GM18508 (cell line): ENCODE results near the gene LAMB3.

Experiments used
- ATAC-seq: cut with Tn5 transposase; IDR thresholded peaks from one replicate; pipeline ENCODE4 v1.9.1; 2021; ENCODE audit warnings: moderate number of reproducible peaks; ENCODE audit not compliant: insufficient read depth, unreplicated experiment

The LAMB3 gene

GRCh38 chr1:209601809-209602657 lies 50.2 kb downstream of the LAMB3 start:
- ATAC-seq: no peak

GRCh38 chr1:209600541-209600940 lies 51.7 kb downstream of the LAMB3 start:
- no peak for ATAC-seq

- ATAC-seq: no peak
Observed at GRCh38 chr1:209598227-209598626, 54.0 kb downstream of the LAMB3 start.

DNA sequence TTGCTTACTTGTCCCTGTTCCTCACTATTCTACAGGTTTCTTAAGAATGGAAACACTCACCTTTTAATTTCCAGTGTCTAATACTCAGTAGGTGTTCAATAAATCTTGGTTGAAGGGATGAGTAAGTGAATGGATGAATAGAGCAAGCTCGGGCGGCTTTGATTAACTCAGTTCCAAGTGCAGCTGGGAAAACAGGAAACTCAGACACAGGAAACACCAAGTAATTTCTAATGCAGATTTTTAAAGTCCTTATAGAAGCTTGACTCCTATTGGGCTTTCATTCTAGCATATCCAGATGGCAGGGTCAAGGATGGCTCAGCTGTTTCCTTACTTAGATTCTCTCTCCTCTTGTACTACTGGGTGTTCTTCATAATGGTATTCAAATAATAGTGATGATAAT lies 54.7 kb downstream of the LAMB3 start:
- no peak for ATAC-seq

- ATAC-seq: no peak
Observed at GRCh38 chr1:209595599-209596285, 56.5 kb downstream of the LAMB3 start.

- no peak for ATAC-seq
Observed at GRCh38 chr1:209595028-209595427, 57.2 kb downstream of the LAMB3 start.

- ATAC-seq: no peak
Observed at GRCh38 chr1:209594440-209594839, 57.8 kb downstream of the LAMB3 start.

DNA sequence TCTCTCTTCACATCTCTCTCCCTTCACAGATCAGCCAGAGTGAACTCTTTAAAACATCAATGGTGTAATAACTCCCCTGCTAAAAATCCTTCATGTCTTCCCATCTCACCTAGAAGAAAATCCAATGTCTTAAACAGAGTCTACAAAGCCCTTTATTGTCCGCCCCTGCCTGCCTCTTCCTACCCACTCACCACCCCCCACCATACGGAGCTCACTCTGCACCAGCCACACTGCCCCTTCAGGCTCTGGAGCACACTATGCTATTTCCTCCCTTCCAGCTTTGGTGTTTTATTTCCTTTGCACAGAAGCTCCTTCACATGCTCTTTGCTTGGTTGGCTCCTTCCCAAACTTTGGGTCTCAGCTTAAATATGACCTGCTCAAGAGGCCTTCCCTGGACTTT lies 58.5 kb downstream of the LAMB3 start:
- ATAC-seq: no peak

- no peak for ATAC-seq
Observed at GRCh38 chr1:209590405-209590804, 61.8 kb downstream of the LAMB3 start.

GRCh38 chr1:209589863-209590262 lies 62.4 kb downstream of the LAMB3 start:
- ATAC-seq: no peak

DNA sequence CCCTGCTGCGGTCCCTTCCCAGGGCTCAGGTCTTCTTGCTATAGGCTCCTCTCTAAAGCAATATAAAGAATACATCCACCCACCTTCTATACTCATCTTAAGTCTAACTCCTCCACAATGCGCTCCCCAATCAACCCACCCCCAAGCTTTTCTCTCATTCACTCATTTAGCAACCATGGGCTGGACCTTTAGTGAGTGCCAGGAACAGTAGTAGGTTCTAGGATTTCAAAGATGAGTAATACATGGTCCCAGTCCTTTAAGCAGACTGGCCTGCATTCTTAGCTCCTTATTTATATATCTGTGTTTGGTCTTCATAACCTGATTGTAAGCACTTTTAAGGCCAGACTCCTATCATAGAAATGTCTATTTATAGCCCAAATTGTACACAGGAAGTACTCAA lies 62.8 kb downstream of the LAMB3 start:
- no peak for ATAC-seq

GRCh38 chr1:209587789-209588188 lies 64.4 kb downstream of the LAMB3 start:
- ATAC-seq: no peak

GRCh38 chr1:209586221-209586740 lies 65.9 kb downstream of the LAMB3 start:
- no peak for ATAC-seq

DNA sequence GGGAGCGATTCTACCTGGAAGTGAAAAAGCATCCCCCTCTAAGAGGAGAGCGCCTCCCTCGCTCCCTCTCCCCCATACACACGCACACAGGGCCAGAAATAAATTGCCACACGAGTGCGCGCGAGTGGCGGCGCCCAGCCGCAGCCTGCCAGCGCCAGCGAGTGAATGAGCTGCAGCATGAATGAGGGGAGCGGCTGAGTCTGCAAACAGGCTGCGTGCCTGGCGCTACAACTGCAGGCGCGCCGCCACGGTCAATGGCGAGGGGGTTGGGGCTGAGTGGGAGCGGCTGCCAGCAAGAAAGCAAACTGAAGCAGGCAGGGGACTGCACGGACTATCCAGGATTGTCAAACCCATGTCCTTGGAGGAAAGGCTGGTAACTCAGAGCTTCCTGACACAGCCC lies 66.6 kb downstream of the LAMB3 start:
- no peak for ATAC-seq

- no peak for ATAC-seq
Observed at GRCh38 chr1:209585197-209585596, 67.0 kb downstream of the LAMB3 start.

GRCh38 chr1:209584231-209584672 lies 68.0 kb downstream of the LAMB3 start:
- ATAC-seq: no peak

DNA sequence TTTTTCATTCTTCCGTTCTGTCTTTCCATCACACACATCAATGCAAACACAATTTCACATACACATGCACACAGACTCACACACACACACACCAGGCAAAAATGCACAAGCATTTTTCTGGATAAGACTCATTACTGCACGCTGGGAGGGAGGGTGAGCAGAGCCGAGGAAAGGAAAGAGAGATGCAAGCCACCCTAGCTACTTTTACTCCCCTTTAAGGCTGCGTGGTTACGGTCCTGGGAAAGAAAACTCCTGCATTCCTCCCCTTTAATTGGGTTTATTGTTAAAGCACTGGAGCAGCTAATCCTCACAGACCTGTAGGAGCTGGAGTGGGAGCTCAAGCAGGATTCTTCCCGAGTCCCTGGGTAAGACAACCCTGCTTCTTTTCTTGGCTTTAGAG lies 68.8 kb downstream of the LAMB3 start, which contains the start of gene CAMK1G:
Gene CAMK1G (plus strand): TSS at position 307 of the 400 bp plus-strand sequence. CDS start 11,270 bp downstream, outside the sequence.
- no peak for ATAC-seq

- no peak for ATAC-seq
Observed at GRCh38 chr1:209580577-209580976, 71.6 kb downstream of the LAMB3 start.

DNA sequence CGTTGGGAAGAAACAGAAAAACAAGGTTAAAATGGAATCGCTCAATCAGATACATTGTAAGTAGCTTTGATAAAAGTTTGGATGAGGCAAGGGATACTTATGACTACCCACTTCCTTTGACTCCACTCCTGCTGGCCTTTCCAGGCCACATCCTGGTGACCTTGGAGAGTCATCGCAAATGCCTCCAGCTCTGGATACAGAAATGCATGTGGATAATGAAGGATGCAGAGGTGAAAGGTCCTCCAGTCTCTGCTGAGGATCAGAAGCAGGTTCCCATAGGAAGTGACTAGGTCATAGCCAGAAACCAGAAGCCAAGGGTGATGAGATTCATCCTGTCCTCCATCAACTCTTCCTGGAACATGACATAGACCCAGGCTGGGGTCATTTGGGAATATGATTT lies 74.9 kb downstream of the LAMB3 start:
- ATAC-seq: no peak

DNA sequence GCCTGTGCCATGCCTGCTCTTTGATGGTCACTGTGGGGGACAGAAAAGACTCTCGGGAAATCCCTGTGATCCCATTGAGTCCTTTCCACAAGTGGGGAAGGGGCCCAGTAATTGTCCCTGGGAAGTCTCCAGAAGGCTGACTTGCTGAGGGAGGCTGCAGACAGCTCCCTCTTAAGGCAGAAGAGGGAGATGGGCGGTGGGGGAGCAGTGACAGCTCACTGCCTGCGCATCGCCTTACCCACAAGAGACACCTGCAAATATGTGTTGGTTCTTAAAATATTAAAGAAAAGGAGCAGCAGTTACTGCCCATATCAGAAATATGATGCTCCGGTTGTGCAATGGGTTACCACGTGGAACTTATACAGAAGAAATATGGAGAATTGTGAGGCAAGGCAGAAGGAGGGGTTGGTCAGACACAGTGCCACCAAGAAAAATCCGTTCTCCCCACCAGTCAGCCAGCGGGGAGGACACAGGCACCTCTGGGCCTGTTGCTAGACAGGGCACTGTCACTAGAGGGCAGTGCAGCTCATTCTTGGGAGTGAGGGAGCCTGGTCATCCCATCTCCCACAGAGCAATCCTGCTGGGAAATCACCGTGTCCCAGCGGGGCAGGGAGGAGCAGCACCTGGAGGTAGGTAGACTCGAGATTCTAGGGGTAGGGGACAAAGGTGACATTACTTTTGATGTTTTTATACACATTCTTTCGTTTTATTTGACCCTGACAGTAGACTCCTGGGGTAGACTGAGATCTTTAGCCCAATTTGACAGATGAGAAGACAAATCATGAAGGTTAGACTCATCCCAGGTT lies 75.6 kb downstream of the LAMB3 start:
- no peak for ATAC-seq
